Vagina (tissue), 2 donors: ENCODE results near the gene MYBPH.
A peak's percentile ranks its signal among the peaks of the same experiment; 100 is the strongest.

Experiments used
- POLR2AphosphoS5 ChIP-seq, 2 donors: sonication (generic); formaldehyde crosslinking; IDR thresholded peaks; one replicate each; pipeline ENCODE4 v1.9.0; 2017; ENCODE audit warnings: antibody characterized with exemption in 2 of 2, mild to moderate bottlenecking in 2 of 2, low read depth in 1 of 2; ENCODE audit not compliant: insufficient read depth in 1 of 2
- TF ChIP-seq, protein P1 (sequence below), 3 experiments: fragments of 450-650 bp in 2 of 3; fragments of 200-600 bp in 1 of 3; sonication (generic) in 1 of 3; IDR thresholded peaks; one replicate each; pipeline ENCODE4 v1.5.1; 2017 to 2019; ENCODE audit warnings: antibody characterized with exemption in 3 of 3, mild to moderate bottlenecking in 2 of 3, moderate library complexity in 2 of 3

GRCh38 chr1:203127666-203128430 is 47.8 kb downstream of the MYBPH start, which contains the start of gene ADORA1:
- TF ChIP-seq, protein P1, sequence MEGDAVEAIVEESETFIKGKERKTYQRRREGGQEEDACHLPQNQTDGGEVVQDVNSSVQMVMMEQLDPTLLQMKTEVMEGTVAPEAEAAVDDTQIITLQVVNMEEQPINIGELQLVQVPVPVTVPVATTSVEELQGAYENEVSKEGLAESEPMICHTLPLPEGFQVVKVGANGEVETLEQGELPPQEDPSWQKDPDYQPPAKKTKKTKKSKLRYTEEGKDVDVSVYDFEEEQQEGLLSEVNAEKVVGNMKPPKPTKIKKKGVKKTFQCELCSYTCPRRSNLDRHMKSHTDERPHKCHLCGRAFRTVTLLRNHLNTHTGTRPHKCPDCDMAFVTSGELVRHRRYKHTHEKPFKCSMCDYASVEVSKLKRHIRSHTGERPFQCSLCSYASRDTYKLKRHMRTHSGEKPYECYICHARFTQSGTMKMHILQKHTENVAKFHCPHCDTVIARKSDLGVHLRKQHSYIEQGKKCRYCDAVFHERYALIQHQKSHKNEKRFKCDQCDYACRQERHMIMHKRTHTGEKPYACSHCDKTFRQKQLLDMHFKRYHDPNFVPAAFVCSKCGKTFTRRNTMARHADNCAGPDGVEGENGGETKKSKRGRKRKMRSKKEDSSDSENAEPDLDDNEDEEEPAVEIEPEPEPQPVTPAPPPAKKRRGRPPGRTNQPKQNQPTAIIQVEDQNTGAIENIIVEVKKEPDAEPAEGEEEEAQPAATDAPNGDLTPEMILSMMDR (IDR thresholded peaks at IDR 0.05) = no peak
- TF ChIP-seq POLR2AphosphoS5 (IDR thresholded peaks at IDR 0.05; ENCODE audit: insufficient read depth in 1 of 2, low read depth in 1 of 2) = peak in 1 of 2 donors; percentile 26
